SK-N-SH treated with all-trans-retinoic acid at 6 μM for 48 hours (cell line): ENCODE results near the gene DNER.

ENCODE experiments used
- ATAC-seq: fragments of 200-7000 bp; cut with Tn5 transposase; 3 replicates; pipeline ENCODE4 v1.9.1; 2020; ENCODE audit warnings: mild to moderate bottlenecking, moderate library complexity
- ARNTL ChIP-seq: fragments of 450-650 bp; formaldehyde crosslinking; IDR thresholded peaks from 2 replicates; pipeline ENCODE4 v1.5.0; 2020; ENCODE audit warnings: low read depth, mild to moderate bottlenecking, moderate library complexity, borderline replicate concordance
- BACH2 ChIP-seq: fragments of 250-450 bp; sonication (Bioruptor Pico); IDR thresholded peaks from 2 replicates; pipeline ENCODE4 v1.9.0; 2021; ENCODE audit warnings: mild to moderate bottlenecking, borderline replicate concordance
- CREB5 ChIP-seq: fragments of 250-450 bp; sonication (Bioruptor Pico); IDR thresholded peaks from 2 replicates; pipeline ENCODE4 v1.5.1; 2020; ENCODE audit warnings: low read depth, mild to moderate bottlenecking, moderate library complexity
- CSRNP3 ChIP-seq: fragments of 250-450 bp; sonication (Bioruptor Pico); IDR thresholded peaks from 2 replicates; pipeline ENCODE4 v1.5.1; 2021; ENCODE audit warnings: mild to moderate bottlenecking, moderate library complexity
- ESRRG ChIP-seq: fragments of 250-450 bp; sonication (Bioruptor Pico); IDR thresholded peaks from 2 replicates; pipeline ENCODE4 v1.6.1; 2021; ENCODE audit warnings: mild to moderate bottlenecking
- GLIS3 ChIP-seq: fragments of 250-450 bp; sonication (Bioruptor Pico); IDR thresholded peaks from 2 replicates; pipeline ENCODE4 v1.5.0; 2020; ENCODE audit warnings: mild to moderate bottlenecking, moderate library complexity
- ISL1 ChIP-seq: fragments of 250-450 bp; sonication (Bioruptor Pico); IDR thresholded peaks from 2 replicates; pipeline ENCODE4 v2.1.2; 2022; ENCODE audit warnings: mild to moderate bottlenecking, moderate library complexity
- OSR1 ChIP-seq: fragments of 250-450 bp; sonication (Bioruptor Pico); IDR thresholded peaks from 2 replicates; pipeline ENCODE4 v1.8.0; 2022; ENCODE audit warnings: moderate library complexity, mild to moderate bottlenecking, inconsistent platforms
- PATZ1 ChIP-seq: fragments of 250-450 bp; sonication (Bioruptor Pico); IDR thresholded peaks from 2 replicates; pipeline ENCODE4 v1.8.0; 2020; ENCODE audit warnings: mild to moderate bottlenecking, moderate library complexity, borderline replicate concordance
- POU6F1 ChIP-seq: fragments of 250-450 bp; sonication (Bioruptor Pico); IDR thresholded peaks from 2 replicates; pipeline ENCODE4 v1.8.0; 2021; ENCODE audit warnings: low read depth, mild to moderate bottlenecking, moderate library complexity, borderline replicate concordance
- PPARA ChIP-seq: fragments of 250-450 bp; sonication (Bioruptor Pico); IDR thresholded peaks from 2 replicates; pipeline ENCODE4 v1.5.0; 2020; ENCODE audit warnings: mild to moderate bottlenecking, borderline replicate concordance
- RARB ChIP-seq: fragments of 250-450 bp; sonication (Bioruptor Pico); IDR thresholded peaks from 2 replicates; pipeline ENCODE4 v1.8.0; 2021; ENCODE audit warnings: mild to moderate bottlenecking, moderate library complexity
- SNAI2 ChIP-seq: fragments of 250-450 bp; sonication (Bioruptor Pico); IDR thresholded peaks from 2 replicates; pipeline ENCODE4 v1.5.0; 2020; ENCODE audit warnings: mild to moderate bottlenecking, moderate library complexity
- TCF4 ChIP-seq: fragments of 250-450 bp; sonication (Bioruptor Pico); IDR thresholded peaks from 2 replicates; pipeline ENCODE4 v1.8.0; 2021; ENCODE audit warnings: mild to moderate bottlenecking, moderate library complexity, borderline replicate concordance
- TOX ChIP-seq: fragments of 250-450 bp; sonication (Bioruptor Pico); IDR thresholded peaks from 2 replicates; pipeline ENCODE4 v1.8.0; 2021; ENCODE audit warnings: mild to moderate bottlenecking, moderate library complexity, borderline replicate concordance
- TSHZ2 ChIP-seq: fragments of 250-450 bp; sonication (Bioruptor Pico); IDR thresholded peaks from 2 replicates; pipeline ENCODE4 v1.5.0; 2020; ENCODE audit warnings: mild to moderate bottlenecking, moderate library complexity
- ZC3H10 ChIP-seq: fragments of 250-450 bp; sonication (Bioruptor Pico); IDR thresholded peaks from 2 replicates; pipeline ENCODE4 v1.5.1; 2021; ENCODE audit warnings: mild to moderate bottlenecking, moderate library complexity
- ZFP3 ChIP-seq: fragments of 250-450 bp; sonication (Bioruptor Pico); IDR thresholded peaks from 2 replicates; pipeline ENCODE4 v1.5.0; 2020; ENCODE audit warnings: mild to moderate bottlenecking, moderate library complexity
- ZFP30 ChIP-seq: fragments of 450-650 bp; formaldehyde crosslinking; IDR thresholded peaks from 2 replicates; pipeline ENCODE4 v1.5.0; 2022; ENCODE audit warnings: mild to moderate bottlenecking, moderate library complexity
- ZNF565 ChIP-seq: fragments of 450-650 bp; formaldehyde crosslinking; conservative IDR thresholded peaks from 2 replicates; pipeline ENCODE4 v1.5.0; 2020; ENCODE audit warnings: low read depth, mild to moderate bottlenecking, moderate library complexity
- ZNF70 ChIP-seq: fragments of 450-650 bp; formaldehyde crosslinking; IDR thresholded peaks from 2 replicates; pipeline ENCODE4 v1.5.0; 2020; ENCODE audit warnings: mild to moderate bottlenecking, moderate library complexity
- ZNF8 ChIP-seq: fragments of 450-650 bp; formaldehyde crosslinking; IDR thresholded peaks from 2 replicates; pipeline ENCODE4 v1.5.0; 2020; ENCODE audit warnings: mild to moderate bottlenecking, moderate library complexity

DNER gene

GRCh38 chr2:229539628-229540027, 174.7 kb downstream of the DNER start:
- no peak for TF ChIP-seq ISL1
- no peak for TF ChIP-seq ESRRG (CRISPR knock-in tag)
- TF ChIP-seq CREB5 (CRISPR knock-in tag) = no peak
- no peak for TF ChIP-seq ZFP3
- no peak for TF ChIP-seq TCF4 (CRISPR knock-in tag)
- TF ChIP-seq OSR1 (CRISPR knock-in tag) = no peak
- TF ChIP-seq POU6F1 (CRISPR knock-in tag) = no peak
- TF ChIP-seq BACH2 (CRISPR knock-in tag) = no peak
- no peak for TF ChIP-seq TSHZ2 (CRISPR knock-in tag)
- TF ChIP-seq GLIS3 (CRISPR knock-in tag) = no peak
- TF ChIP-seq PPARA (CRISPR knock-in tag) = no peak
- TF ChIP-seq ZNF565 (CRISPR knock-in tag) = no peak
- no peak for TF ChIP-seq SNAI2 (CRISPR knock-in tag)
- no peak for TF ChIP-seq RARB
- TF ChIP-seq TOX (CRISPR knock-in tag) = no peak
- no peak for TF ChIP-seq ARNTL
- no peak for TF ChIP-seq ZFP30 (CRISPR knock-in tag)
- no peak for TF ChIP-seq ZC3H10 (CRISPR knock-in tag)
- no peak for TF ChIP-seq ZNF70
- no peak for TF ChIP-seq CSRNP3 (CRISPR knock-in tag)
- ATAC-seq = no peak

GRCh38 chr2:229531594-229531993, 182.8 kb downstream of the DNER start:
- no peak for ATAC-seq
- TF ChIP-seq ZNF70 (no peak), GLIS3 (CRISPR knock-in tag) (no peak), PATZ1 (CRISPR knock-in tag) (no peak), CREB5 (CRISPR knock-in tag) (no peak), TCF4 (CRISPR knock-in tag) (no peak), ARNTL (no peak), ZNF8 (CRISPR knock-in tag) (peak; percentile 95), RARB (no peak)
